OCI-LY7 (cell line): ENCODE measurements around the gene GTSE1.

ENCODE experiments used
- EZH2phosphoT487 ChIP-seq: fragments of 200-600 bp; sonication (generic); IDR thresholded peaks from 2 replicates; pipeline ENCODE4 v1.6.1; 2018; ENCODE audit warnings: low read depth, borderline replicate concordance, mild to moderate bottlenecking, mixed run types, antibody characterized with exemption, low read length, moderate library complexity, mixed read lengths
- TF ChIP-seq, protein P1 (sequence below): fragments of 200-600 bp; sonication (generic); conservative IDR thresholded peaks from 2 replicates; pipeline ENCODE4 v1.5.1; 2014; ENCODE audit warnings: mild to moderate bottlenecking, antibody characterized with exemption, low read length, moderate library complexity, mixed read lengths

DNA sequence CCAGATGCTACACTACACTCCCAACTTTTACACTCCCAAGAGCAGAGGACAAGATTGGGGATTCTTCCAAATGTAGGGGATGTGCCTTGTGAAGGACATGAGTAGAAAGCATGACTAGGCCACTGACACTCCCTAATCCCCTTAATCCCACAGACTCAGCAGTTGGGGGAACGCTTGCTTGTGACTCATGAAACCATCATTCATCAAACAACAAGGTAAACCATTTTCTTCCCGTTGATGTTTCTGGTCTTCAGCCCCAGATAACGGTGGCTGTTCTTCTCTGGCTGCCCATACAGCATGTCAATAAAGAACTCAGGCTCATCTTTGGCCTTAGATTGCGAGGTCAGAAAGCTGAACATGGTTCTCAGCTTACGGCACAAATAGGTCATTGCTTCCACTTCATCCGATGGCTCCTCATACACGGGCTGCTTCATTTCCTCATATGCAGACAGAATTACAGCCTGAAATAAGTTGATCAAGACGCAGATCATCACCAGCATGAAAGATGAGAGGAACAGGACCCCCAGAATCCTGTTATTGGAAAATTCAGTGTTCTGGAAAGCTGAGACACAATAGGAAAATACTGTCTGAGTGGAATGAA is 40.2 kb upstream of the GTSE1 start:
- TF ChIP-seq, protein P1, sequence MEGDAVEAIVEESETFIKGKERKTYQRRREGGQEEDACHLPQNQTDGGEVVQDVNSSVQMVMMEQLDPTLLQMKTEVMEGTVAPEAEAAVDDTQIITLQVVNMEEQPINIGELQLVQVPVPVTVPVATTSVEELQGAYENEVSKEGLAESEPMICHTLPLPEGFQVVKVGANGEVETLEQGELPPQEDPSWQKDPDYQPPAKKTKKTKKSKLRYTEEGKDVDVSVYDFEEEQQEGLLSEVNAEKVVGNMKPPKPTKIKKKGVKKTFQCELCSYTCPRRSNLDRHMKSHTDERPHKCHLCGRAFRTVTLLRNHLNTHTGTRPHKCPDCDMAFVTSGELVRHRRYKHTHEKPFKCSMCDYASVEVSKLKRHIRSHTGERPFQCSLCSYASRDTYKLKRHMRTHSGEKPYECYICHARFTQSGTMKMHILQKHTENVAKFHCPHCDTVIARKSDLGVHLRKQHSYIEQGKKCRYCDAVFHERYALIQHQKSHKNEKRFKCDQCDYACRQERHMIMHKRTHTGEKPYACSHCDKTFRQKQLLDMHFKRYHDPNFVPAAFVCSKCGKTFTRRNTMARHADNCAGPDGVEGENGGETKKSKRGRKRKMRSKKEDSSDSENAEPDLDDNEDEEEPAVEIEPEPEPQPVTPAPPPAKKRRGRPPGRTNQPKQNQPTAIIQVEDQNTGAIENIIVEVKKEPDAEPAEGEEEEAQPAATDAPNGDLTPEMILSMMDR, result no peak
- TF ChIP-seq EZH2phosphoT487, result no peak
